Subcutaneous abdominal adipose tissue (tissue), 5 donors: Measurements from ENCODE around the gene TTLL11.
"Not testable (repeated sequence)": the region's sequence is repeated elsewhere in the genome, so short reads cannot be mapped to it uniquely, and the experiment has no call there.

Experiments
- H3K27ac ChIP-seq: one replicate; pipeline ENCODE4 v1.7.0; 2013; ENCODE audit warnings: low read depth, mild to moderate bottlenecking, inconsistent platforms, low read length, moderate library complexity
- H3K27me3 ChIP-seq, 5 donors: one replicate each; pipeline ENCODE4 v1.7.0; 2013; ENCODE audit warnings: low read length in 5 of 5, inconsistent platforms in 1 of 5; ENCODE audit not compliant: control insufficient read depth in 5 of 5, insufficient read depth in 4 of 5
- H3K36me3 ChIP-seq, 5 donors: one replicate each; pipeline ENCODE4 v1.7.0; 2013; ENCODE audit warnings: low read length in 5 of 5; ENCODE audit not compliant: control insufficient read depth in 5 of 5, insufficient read depth in 5 of 5
- H3K4me1 ChIP-seq, 5 donors: one replicate each; pipeline ENCODE4 v1.7.0; 2013; ENCODE audit warnings: low read length in 5 of 5, mild to moderate bottlenecking in 3 of 5, moderate library complexity in 1 of 5; ENCODE audit not compliant: control insufficient read depth in 5 of 5, insufficient read depth in 5 of 5
- H3K4me3 ChIP-seq, 5 donors: one replicate each; pipeline ENCODE4 v1.7.0; 2013; ENCODE audit warnings: low read length in 5 of 5, low read depth in 1 of 5
- H3K9ac ChIP-seq, 5 donors: one replicate each; pipeline ENCODE4 v1.7.0; 2013; ENCODE audit warnings: low read length in 5 of 5, mild to moderate bottlenecking in 4 of 5, moderate library complexity in 3 of 5
- H3K9me3 ChIP-seq, 5 donors: one replicate each; pipeline ENCODE4 v1.7.0; 2013; ENCODE audit warnings: low read length in 5 of 5; ENCODE audit not compliant: control insufficient read depth in 5 of 5
- donor health status: healthy.
- donor health status: healthy.
- donor health status: healthy.
- donor health status: healthy.
- donor health status: healthy.

The TTLL11 gene

DNA sequence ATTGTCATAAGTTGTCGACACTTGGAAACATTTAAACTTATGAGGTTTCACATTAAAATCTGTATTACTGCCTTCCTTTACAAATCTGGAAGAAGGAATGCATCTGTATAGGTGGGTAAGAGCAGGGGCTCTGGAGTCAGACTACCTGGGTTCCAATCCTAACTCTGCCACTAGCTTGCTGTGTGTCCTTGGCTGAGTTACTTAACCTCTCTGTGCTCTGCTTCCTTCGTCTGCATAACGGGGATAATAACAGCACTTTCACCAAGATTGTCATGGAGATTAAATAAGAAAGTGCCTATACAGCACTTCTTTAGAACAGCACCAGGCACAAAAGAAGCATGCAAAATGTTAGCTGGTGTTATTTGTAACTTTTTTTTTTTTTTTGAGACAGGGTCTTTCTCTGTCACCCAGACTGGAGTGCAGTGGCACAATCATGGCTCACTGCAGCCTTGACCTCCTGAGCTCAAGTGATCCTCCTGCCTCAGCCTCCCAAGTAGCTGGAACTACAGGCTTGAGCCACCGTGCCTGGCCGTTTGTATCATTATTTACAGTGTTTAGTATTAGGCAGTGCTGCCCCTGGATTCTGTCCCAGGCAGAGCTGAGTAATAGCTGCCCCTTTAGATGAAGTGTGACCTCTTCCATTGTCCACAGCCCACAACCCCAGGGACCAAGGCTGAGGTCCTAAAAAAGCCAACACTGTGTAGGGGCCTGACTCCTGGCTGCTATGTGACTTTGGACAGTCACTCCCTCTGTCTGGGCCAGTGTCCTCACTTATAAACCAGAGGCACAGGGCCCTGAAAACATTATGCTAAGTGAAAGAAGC lies 25.4 kb upstream of the TTLL11 start:
- Histone ChIP-seq H3K4me3 (no peak overlapping the region), H3K27me3 (peaks cover 5 to 13% (median 8%) of the 10 kb centered on the region in 5 donors), H3K27ac (no peak overlapping the region), H3K9me3 (no peaks in the 10 kb centered on the region), H3K9ac (no peak overlapping the region), H3K36me3 (no peaks in the 10 kb centered on the region), H3K4me1 (no peaks in the 10 kb centered on the region)

DNA sequence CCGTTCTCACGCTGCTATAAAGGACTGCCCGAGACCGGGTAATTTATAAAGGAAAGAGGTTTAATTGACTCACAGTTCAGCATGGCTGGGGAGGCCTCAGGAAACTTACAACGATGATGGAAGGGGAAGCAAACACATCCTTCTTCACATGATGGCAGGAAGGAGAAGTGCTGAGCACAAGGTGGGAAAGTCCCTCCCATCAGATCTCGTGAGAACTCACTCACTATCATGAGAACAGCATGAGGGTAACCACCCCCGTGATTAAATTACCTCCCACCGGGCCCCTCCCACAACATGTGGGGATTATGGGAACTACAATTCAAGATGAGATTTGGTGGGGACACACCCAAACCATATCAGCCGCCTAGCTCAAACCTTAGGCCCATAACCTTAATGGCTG lies 24.1 kb upstream of the TTLL11 start:
- not testable (repeated sequence) for H3K27ac ChIP-seq, H3K4me3 ChIP-seq, H3K4me1 ChIP-seq, H3K9me3 ChIP-seq, H3K36me3 ChIP-seq, H3K9ac ChIP-seq
- peaks cover 5 to 12% (median 7%) of the 10 kb centered on the region in 5 donors for H3K27me3 ChIP-seq

DNA sequence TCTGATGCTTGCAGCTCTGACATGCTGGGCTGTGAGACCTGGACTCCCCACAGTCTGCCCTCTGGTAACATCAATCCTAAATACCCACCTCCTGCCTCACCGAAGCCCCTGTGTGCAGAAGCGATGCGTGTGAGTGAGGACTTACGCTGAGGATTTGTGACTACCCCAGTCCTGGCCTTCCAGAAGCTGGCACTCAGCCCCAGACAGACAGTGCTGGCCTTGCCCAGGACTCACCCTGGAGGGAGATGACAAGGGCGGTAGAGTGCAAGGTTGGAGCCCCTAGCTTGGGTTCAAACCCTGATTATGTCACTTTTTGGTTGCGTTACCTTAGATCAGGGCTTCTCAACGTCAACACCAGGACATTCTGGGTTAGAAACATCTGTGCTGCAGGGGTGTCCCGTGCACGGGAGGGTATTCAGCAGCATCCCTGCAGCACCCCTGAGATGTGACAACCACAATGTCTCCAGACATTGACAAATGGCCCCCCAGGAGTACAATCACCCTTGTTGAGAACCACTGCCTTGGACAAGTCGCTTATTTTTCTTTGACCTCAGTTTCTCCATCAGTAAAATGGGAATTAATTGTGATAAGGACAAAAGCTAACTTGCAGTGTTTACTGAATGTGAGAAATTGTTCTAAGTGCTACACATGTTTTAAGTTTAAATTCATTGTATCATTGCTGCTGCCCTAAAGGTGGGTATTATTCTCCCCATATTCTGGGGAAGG lies 23.5 kb upstream of the TTLL11 start:
- Histone ChIP-seq H3K27ac (no peak overlapping the region), H3K27me3 (peaks cover 5 to 12% (median 9%) of the 10 kb centered on the region in 5 donors), H3K9ac (no peak overlapping the region), H3K36me3 (no peaks in the 10 kb centered on the region), H3K4me1 (no peaks in the 10 kb centered on the region), H3K9me3 (no peaks in the 10 kb centered on the region), H3K4me3 (no peak overlapping the region)

DNA sequence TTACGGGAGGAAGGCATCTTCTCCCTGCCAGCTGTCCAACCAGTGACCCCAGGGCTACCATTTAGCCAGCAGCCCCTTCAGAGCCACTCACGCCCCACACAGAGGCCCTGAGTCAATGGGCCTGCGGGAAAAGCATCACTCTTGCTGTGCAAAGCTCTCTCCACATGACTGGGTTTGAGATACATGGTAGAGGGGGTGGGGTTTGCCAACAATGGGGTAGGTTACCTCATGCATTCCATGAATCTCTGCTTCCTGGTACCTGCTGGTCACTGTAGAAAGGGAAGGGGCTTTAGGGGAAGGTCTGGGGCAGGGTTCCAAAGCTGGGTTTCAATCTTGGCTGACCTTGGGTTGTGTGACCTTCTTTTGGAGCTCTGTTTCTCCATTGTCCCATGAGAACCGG lies 22.9 kb upstream of the TTLL11 start:
- Histone ChIP-seq H3K36me3 (no peaks in the 10 kb centered on the region), H3K9me3 (no peaks in the 10 kb centered on the region), H3K4me1 (no peaks in the 10 kb centered on the region), H3K9ac (no peak overlapping the region), H3K27me3 (peaks cover 5 to 12% (median 9%) of the 10 kb centered on the region in 5 donors), H3K4me3 (no peak overlapping the region), H3K27ac (no peak overlapping the region)

DNA sequence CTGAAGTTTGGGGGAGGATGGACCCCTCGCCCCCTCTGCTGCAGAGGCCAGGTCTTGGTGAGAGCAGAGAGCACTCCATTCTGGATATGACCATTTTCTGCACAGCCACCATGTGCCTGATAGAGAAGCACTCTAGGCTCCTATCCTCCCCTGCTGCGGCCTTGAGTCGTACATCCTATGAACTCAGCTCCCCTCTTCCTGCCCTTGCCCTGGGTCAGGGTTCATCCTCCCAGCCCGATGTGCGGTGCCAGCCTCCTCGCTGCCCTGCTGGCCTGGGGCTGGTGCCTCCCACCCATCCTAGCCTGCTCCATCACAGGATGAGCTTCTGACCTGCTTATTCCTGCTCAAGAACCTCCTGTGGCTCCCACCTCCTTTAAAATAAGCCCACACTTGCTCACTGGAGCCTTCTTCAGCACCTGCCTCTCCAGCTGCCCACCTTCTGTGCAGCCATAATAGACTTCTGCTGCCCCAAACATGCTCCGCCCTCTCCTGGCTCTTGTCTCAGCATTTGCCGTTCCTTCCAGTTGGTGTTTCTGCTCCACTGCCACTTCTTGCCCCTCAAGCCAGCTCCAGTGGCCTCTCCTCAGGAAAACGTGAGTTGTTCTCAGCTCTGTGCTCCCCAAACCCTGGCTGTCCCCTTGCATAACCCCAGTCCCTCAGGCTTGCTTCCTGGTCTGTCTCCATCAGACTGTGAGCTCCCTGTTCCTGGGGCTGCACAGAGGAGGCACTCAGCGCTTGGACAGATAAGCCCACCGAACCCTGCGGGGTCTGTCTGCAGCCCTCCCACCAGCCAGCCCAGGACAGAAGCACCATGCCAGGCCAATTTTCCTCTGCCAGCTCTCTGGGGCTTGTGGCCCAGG lies 22.3 kb upstream of the TTLL11 start:
- H3K9ac ChIP-seq: no peak overlapping the region
- peaks cover 5 to 12% (median 9%) of the 10 kb centered on the region in 5 donors for H3K27me3 ChIP-seq
- no peak overlapping the region for H3K27ac ChIP-seq
- no peaks in the 10 kb centered on the region for H3K4me1 ChIP-seq
- H3K9me3 ChIP-seq: no peaks in the 10 kb centered on the region
- no peak overlapping the region for H3K4me3 ChIP-seq
- no peaks in the 10 kb centered on the region for H3K36me3 ChIP-seq

DNA sequence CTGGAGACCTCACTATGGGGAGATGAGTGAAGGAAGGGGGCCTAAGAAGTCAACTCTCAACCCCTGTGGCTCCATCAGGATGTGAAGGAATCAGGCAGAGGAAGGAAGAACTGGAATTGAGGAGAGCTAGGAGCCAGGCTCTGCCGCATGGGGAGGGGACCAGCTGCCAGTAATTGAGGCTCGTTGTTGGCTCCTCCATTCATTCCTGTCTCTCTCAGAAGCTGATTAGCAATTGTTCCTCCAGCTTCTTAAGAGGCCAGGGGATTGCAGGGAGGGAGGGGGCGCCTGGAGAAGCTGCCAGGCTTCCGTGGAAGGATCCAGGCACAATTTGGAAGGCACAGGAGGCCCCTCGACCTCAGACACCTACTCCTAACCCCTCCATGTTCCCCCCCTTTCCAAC lies 20.5 kb upstream of the TTLL11 start:
- no peaks in the 10 kb centered on the region for H3K36me3 ChIP-seq
- no peak overlapping the region for H3K27ac ChIP-seq
- H3K27me3 ChIP-seq: peaks cover 5 to 12% (median 9%) of the 10 kb centered on the region in 5 donors
- H3K4me1 ChIP-seq: no peaks in the 10 kb centered on the region
- H3K4me3 ChIP-seq: no peak overlapping the region
- no peak overlapping the region for H3K9ac ChIP-seq
- no peaks in the 10 kb centered on the region for H3K9me3 ChIP-seq

DNA sequence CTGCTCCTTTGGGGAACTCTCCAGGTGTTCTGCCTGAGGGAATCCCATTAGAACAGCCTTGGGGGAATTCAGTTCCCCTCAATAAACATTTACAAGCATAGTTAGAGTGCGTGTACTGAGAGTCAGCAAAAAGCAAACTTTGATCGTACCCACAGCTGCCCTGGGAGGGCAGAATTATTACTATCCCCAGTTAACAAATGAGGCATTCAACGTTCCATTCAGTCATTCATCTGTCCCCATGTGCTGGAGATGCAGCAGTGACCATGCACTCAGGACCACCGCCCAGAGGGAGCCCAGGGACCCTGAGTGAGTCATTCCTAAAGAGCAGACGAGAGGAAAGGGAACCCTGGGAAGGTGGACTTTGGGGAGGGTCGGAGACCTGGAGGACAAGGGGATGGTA lies 19.1 kb upstream of the TTLL11 start:
- Histone ChIP-seq H3K27ac (no peak overlapping the region), H3K4me1 (no peaks in the 10 kb centered on the region), H3K27me3 (peaks cover 5 to 12% (median 9%) of the 10 kb centered on the region in 5 donors), H3K36me3 (no peaks in the 10 kb centered on the region), H3K4me3 (no peak overlapping the region), H3K9ac (no peak overlapping the region), H3K9me3 (no peaks in the 10 kb centered on the region)

DNA sequence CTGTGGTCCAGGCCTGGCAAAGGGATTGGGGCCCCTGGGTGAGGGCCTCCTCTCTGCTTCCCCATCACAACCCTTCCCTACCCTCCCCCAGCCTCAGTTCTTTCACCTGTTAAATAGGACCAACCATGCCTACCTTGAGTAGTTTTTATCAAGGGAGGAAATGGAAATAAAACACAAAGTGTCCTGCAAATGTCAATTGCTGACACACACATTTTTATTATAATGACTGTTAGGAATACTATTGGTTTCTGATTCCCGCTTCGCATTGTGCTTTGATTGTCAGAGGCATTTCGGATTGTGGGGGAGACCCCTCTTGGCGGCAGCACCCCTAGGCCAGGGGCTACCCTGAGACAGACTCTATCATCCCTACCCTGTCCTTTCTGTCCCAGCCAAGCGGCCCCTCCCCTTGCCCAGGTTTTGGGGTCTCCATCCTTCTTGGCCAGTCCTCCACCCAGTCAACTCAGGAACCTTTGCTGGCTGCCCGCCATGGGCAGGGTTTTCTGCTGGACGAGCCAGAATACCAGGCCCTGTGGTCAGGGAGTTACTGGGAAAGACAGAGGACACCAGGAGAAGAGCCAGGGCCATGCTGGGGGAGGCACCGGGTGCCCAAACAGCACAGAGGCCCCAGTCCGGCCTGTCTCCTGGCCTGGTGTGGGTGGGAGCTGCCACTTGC lies 18.4 kb upstream of the TTLL11 start:
- H3K27me3 ChIP-seq: peaks cover 5 to 12% (median 9%) of the 10 kb centered on the region in 5 donors
- no peaks in the 10 kb centered on the region for H3K9me3 ChIP-seq
- H3K36me3 ChIP-seq: no peaks in the 10 kb centered on the region
- H3K4me1 ChIP-seq: no peaks in the 10 kb centered on the region
- H3K9ac ChIP-seq: no peak overlapping the region
- H3K27ac ChIP-seq: no peak overlapping the region
- H3K4me3 ChIP-seq: no peak overlapping the region

DNA sequence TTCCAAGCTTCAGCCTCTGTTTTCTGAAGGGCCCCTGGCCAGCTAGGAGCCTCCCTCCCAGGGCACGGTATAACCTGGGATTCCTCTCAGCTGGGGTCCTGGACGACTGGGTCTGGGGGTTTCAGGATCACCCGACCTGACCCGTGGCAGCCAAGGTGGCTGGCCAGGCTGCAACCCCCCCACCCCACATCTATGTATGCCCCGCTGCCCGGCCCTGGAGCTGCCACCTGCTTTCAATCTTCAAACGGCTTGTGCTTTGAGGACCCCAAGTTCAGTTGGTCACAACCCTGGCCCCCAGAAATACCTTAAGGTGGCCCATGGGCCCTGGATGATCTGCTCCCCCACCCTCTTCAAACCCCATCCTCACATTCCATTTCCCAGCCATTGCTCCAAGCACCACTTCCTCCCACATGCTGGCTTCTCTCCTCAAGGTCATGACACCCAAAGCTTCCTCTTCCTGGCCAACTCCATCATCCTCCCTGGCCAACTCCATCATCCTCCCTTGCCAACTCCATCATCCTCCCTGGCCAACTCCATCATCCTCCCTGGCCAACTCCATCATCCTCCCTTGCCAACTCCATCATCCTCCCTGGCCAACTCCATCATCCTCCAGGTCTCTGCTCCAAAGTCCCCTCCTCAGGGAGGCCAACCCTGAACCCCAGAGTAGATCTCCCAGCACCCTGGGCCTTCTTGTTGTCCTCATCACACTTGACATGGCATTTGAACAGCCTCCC lies 17.2 kb upstream of the TTLL11 start:
- no peak overlapping the region for H3K27ac ChIP-seq
- no peaks in the 10 kb centered on the region for H3K36me3 ChIP-seq
- no peaks in the 10 kb centered on the region for H3K4me1 ChIP-seq
- H3K27me3 ChIP-seq: peaks cover 0 to 6% (median under 1%) of the 10 kb centered on the region in 5 donors
- no peak overlapping the region for H3K9ac ChIP-seq
- no peak overlapping the region for H3K4me3 ChIP-seq
- H3K9me3 ChIP-seq: no peaks in the 10 kb centered on the region
